Small intestine (tissue), 16 donors: ENCODE measurements around the gene MRGPRE. TPM values are rescaled to one million over a fixed set of nuclear protein-coding genes. Genes with fewer than 3 reads are reported as not detected.
"Not testable (repeated sequence)": the region's sequence is repeated elsewhere in the genome, so short reads cannot be mapped to it uniquely, and the experiment has no call there.

Experiments used
- DNase-seq, 2 donors: peaks; one replicate each; pipeline versions ENCODE4 v3.0.0 to v3.0.0-alpha.2; 2013
- FAIRE-seq: peaks from 2 replicates; lab custom pipeline; 2012; peaks lifted over from hg19 to GRCh38; lab: Jason Lieb, UNC
- H3K27ac ChIP-seq, 3 donors: one replicate each; pipeline ENCODE4 v1.5.1; 2013; ENCODE audit warnings: low read length in 2 of 3, mild to moderate bottlenecking in 2 of 3, control low read depth in 1 of 3, inconsistent platforms in 1 of 3, low read depth in 1 of 3, moderate library complexity in 1 of 3
- H3K27me3 ChIP-seq, 3 donors: one replicate each; pipeline ENCODE4 v1.6.1; 2013; ENCODE audit warnings: low read length in 3 of 3, inconsistent platforms in 1 of 3; ENCODE audit not compliant: control insufficient read depth in 3 of 3, insufficient read depth in 3 of 3
- H3K36me3 ChIP-seq, 3 donors: one replicate each; pipeline ENCODE4 v1.6.1; 2013; ENCODE audit warnings: low read length in 3 of 3, inconsistent platforms in 1 of 3, low read depth in 1 of 3, mild to moderate bottlenecking in 1 of 3, moderate library complexity in 1 of 3; ENCODE audit not compliant: control insufficient read depth in 3 of 3, insufficient read depth in 2 of 3
- H3K4me1 ChIP-seq, 3 donors: one replicate each; pipeline ENCODE4 v1.6.1; 2013; ENCODE audit warnings: low read length in 2 of 3, inconsistent platforms in 1 of 3, low read depth in 1 of 3, mild to moderate bottlenecking in 1 of 3, moderate library complexity in 1 of 3; ENCODE audit not compliant: control insufficient read depth in 3 of 3, insufficient read depth in 2 of 3
- H3K4me3 ChIP-seq, 3 donors: one replicate each; pipeline ENCODE4 v1.5.1; 2013; ENCODE audit warnings: low read length in 3 of 3, control low read depth in 1 of 3, inconsistent platforms in 1 of 3, low read depth in 1 of 3, mild to moderate bottlenecking in 1 of 3, moderate library complexity in 1 of 3
- H3K9me3 ChIP-seq, 2 donors: one replicate each; pipeline ENCODE4 v1.6.1; 2013; ENCODE audit warnings: low read depth in 1 of 2, low read length in 1 of 2; ENCODE audit not compliant: control insufficient read depth in 2 of 2, insufficient read depth in 1 of 2
- WGBS, 3 donors: extraction: QIAGEN DNeasy Blood & Tissue Kit; methylation state at CpG; one replicate each; pipeline ENCODE4 v1.1.7; 2013; 5-methylcytosine and 5-hydroxymethylcytosine counted together
- long read RNA-seq, 10 donors: transcript quantifications; one replicate each; lab custom pipeline, GENCODE V29; 2026
- polyA plus RNA-seq, 4 donors: library from polyadenylated mRNA; stranded (reverse) in 3 of 4; unstranded in 1 of 4; fragments of 200-250 nt in 3 of 4; fragments of 120-200 nt in 1 of 4; gene quantifications; one replicate each; pipeline versions ENCODE4 v1.2.1 to v1.2.3, GENCODE V29; 2013
- donor health status: healthy with polysubstance abuse.
- donor health status: control.
- donor health status: control.
- donor health status: Bipolar disorder and iron deficiency.
- donor health status: healthy.

MRGPRE gene
- under 1 TPM in 1 of 4 donors, not detected in 3; 0.22 TPM for polyA plus RNA-seq
- long read RNA-seq, donor 1 = 0 reads
- long read RNA-seq, donor 2 = 0 reads
- long read RNA-seq, donor 3 = 0 reads
- long read RNA-seq, donor 4 = 0 reads
- long read RNA-seq, donor 5 = 0 reads
- long read RNA-seq, donor 6 = 0 reads
- long read RNA-seq, donor 7 = 0 reads
- long read RNA-seq, donor 8 = 0 reads
- long read RNA-seq, donor 9 = 0 reads
- long read RNA-seq, donor 10 = 0 reads

- H3K9me3 ChIP-seq = no peaks in the 10 kb centered on the region
- DNase-seq (peak in 1 of 2 donors; percentile 7), FAIRE-seq (no peak)
- H3K36me3 ChIP-seq = no peaks in the 10 kb centered on the region
- 41 to 59% (median 55%) methylated on average over 39 of the region's 39 CpGs for WGBS, 3 donors
- H3K4me3 ChIP-seq = no peak within 1 kb of the TSS
- no peaks in the 10 kb centered on the region for H3K4me1 ChIP-seq
- peaks cover 0 to 34% (median 0%) of the 10 kb centered on the region in 3 donors for H3K27me3 ChIP-seq
- H3K27ac ChIP-seq = no peak within 1 kb of the TSS
Observed at GRCh38 chr11:3231851-3232744, at the start of gene MRGPRE. MRGPRE (minus strand) TSS chr11:3232417; CDS start chr11:3228799, 3,618 bp downstream.

- H3K27me3 ChIP-seq, FAIRE-seq, H3K27ac ChIP-seq, H3K36me3 ChIP-seq, H3K4me1 ChIP-seq, H3K4me3 ChIP-seq, DNase-seq, H3K9me3 ChIP-seq: not testable (repeated sequence)
- 79 to 92% (median 83%) methylated on average over 1 to 6 of the region's 10 CpGs for WGBS, 3 donors
Observed at GRCh38 chr11:3281146-3281545, 48.9 kb upstream of the MRGPRE start.

GRCh38 chr11:3280662-3281061 is 48.4 kb upstream of the MRGPRE start:
- WGBS, 3 donors = no CpG with 5 or more reads among the region's 10 CpGs
- not testable (repeated sequence) for H3K36me3 ChIP-seq, H3K27ac ChIP-seq, H3K4me3 ChIP-seq, FAIRE-seq, H3K27me3 ChIP-seq, H3K4me1 ChIP-seq, DNase-seq, H3K9me3 ChIP-seq

GRCh38 chr11:3278922-3279321 is 46.7 kb upstream of the MRGPRE start:
- not testable (repeated sequence) for FAIRE-seq, H3K36me3 ChIP-seq, H3K4me1 ChIP-seq, H3K27me3 ChIP-seq, H3K27ac ChIP-seq, DNase-seq, H3K9me3 ChIP-seq, H3K4me3 ChIP-seq
- WGBS, 3 donors = 55% methylated on average over 2 of the region's 4 CpGs; no CpG with 5 or more reads in 2 of the 3 donors

- not testable (repeated sequence) for H3K4me1 ChIP-seq, H3K27me3 ChIP-seq, FAIRE-seq, H3K27ac ChIP-seq, H3K9me3 ChIP-seq, DNase-seq, H3K4me3 ChIP-seq, H3K36me3 ChIP-seq
- 73 to 93% (median 78%) methylated on average over 1 to 5 of the region's 8 CpGs for WGBS, 3 donors
Observed at GRCh38 chr11:3273629-3274028, 41.4 kb upstream of the MRGPRE start.

- H3K4me3 ChIP-seq, FAIRE-seq, H3K9me3 ChIP-seq, H3K4me1 ChIP-seq, H3K27me3 ChIP-seq, H3K36me3 ChIP-seq, H3K27ac ChIP-seq: not testable (repeated sequence)
- DNase-seq = peak in 1 of 2 donors; percentile 23
- WGBS, 3 donors = 8 to 39% (median 17%) methylated on average over 4 to 6 of the region's 7 CpGs
Observed at GRCh38 chr11:3262548-3262947, 30.3 kb upstream of the MRGPRE start.

- not testable (repeated sequence) for H3K4me3 ChIP-seq, H3K4me1 ChIP-seq, H3K27me3 ChIP-seq, FAIRE-seq, H3K36me3 ChIP-seq, DNase-seq, H3K9me3 ChIP-seq, H3K27ac ChIP-seq
- 58 to 63% (median 59%) methylated on average over 4 to 7 of the region's 8 CpGs for WGBS, 3 donors
Observed at GRCh38 chr11:3261831-3262230, 29.6 kb upstream of the MRGPRE start.

- DNase-seq, H3K9me3 ChIP-seq, H3K36me3 ChIP-seq, H3K4me3 ChIP-seq, H3K27ac ChIP-seq, H3K27me3 ChIP-seq, FAIRE-seq, H3K4me1 ChIP-seq: not testable (repeated sequence)
- WGBS, 3 donors = 79 to 82% (median 82%) methylated on average over 1 of the region's 1 CpG
Observed at GRCh38 chr11:3257509-3257908, 25.3 kb upstream of the MRGPRE start.
